ENCODE results near the gene CCL24.
"Not testable (repeated sequence)": the region's sequence is repeated elsewhere in the genome, so short reads cannot be mapped to it uniquely, and the experiment has no call there.

Gene CCL24, protein sequence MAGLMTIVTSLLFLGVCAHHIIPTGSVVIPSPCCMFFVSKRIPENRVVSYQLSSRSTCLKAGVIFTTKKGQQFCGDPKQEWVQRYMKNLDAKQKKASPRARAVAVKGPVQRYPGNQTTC

GRCh38 chr7:75813781-75814236, at the start of gene CCL24:
Gene CCL24 (minus strand): TSS chr7:75813806. CDS start chr7:75813715, 91 bp downstream.
- H3K4me3 ChIP-seq (replicated peaks; ENCODE audit: low read depth, low read length), result no peak within 1 kb of the TSS
- no peak for DNase-seq (ENCODE audit: low read depth)
- no peak for TF ChIP-seq CTCF (IDR thresholded peaks at IDR 0.05; ENCODE audit: low read length, missing control alignments)

GRCh38 chr7:75861636-75862035, 48.0 kb upstream of the CCL24 start:
- TF ChIP-seq CTCF (IDR thresholded peaks at IDR 0.05; ENCODE audit: low read length, missing control alignments), result no peak
- peak; percentile 86 for DNase-seq (ENCODE audit: low read depth)
- no peak overlapping the region for H3K4me3 ChIP-seq (replicated peaks; ENCODE audit: low read depth, low read length)

- H3K4me3 ChIP-seq (replicated peaks; ENCODE audit: low read depth, low read length), result no peak overlapping the region
- no peak for DNase-seq (ENCODE audit: low read depth)
- no peak for TF ChIP-seq CTCF (IDR thresholded peaks at IDR 0.05; ENCODE audit: low read length, missing control alignments)
These were observed 44.8 kb upstream of the CCL24 start for GRCh38 chr7:75858410-75858809.

- no peak for TF ChIP-seq CTCF (IDR thresholded peaks at IDR 0.05; ENCODE audit: low read length, missing control alignments)
- H3K4me3 ChIP-seq (replicated peaks; ENCODE audit: low read depth, low read length), result no peak overlapping the region
- no peak for DNase-seq (ENCODE audit: low read depth)
These were observed 42.9 kb upstream of the CCL24 start for GRCh38 chr7:75856536-75856935.

GRCh38 chr7:75854813-75855345, 41.3 kb upstream of the CCL24 start:
- not testable (repeated sequence) for DNase-seq (ENCODE audit: low read depth); H3K4me3 ChIP-seq (replicated peaks; ENCODE audit: low read depth, low read length)

DNA sequence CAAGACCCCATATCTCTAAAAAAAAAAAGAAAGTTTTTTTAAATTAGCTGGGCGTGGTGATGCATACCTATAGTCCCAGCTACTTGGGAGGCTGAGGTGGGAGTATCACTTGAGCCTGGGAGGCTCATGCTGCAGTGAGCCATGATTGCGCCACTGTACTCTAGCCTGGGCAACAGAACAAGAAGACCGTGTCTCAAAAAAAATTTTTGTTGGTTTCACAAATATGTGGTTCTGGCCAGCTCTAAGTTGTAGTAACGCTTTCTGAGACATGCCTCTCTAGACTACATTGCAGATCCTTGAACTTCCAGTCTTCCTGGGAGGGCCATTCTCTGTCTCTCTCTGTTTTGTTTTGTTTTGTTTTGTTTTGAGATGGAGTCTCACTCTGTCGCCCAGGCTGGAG, 40.6 kb upstream of the CCL24 start:
- TF ChIP-seq CTCF (IDR thresholded peaks at IDR 0.05; ENCODE audit: low read length, missing control alignments), result no peak
- no peak overlapping the region for H3K4me3 ChIP-seq (replicated peaks; ENCODE audit: low read depth, low read length)
- DNase-seq (ENCODE audit: low read depth), result peak; percentile 84

GRCh38 chr7:75850235-75850634, 36.6 kb upstream of the CCL24 start:
- H3K4me3 ChIP-seq (replicated peaks; ENCODE audit: low read depth, low read length), result no peak overlapping the region
- TF ChIP-seq CTCF (IDR thresholded peaks at IDR 0.05; ENCODE audit: low read length, missing control alignments), result no peak
- DNase-seq (ENCODE audit: low read depth), result no peak

Measured in fibroblast of pulmonary artery (primary cell).